Mesendoderm (in vitro differentiated cells): ENCODE measurements around the gene MAT1A.
"Not testable (repeated sequence)": the region's sequence is repeated elsewhere in the genome, so short reads cannot be mapped to it uniquely, and the experiment has no call there.

Experiments used
- DNase-seq: peaks from one replicate; pipeline ENCODE4 v3.0.0; 2013
- H2AK5ac ChIP-seq: 2 replicates; pipeline ENCODE4 v1.6.1; 2013; ENCODE audit warnings: low read length, inconsistent platforms
- H2BK120ac ChIP-seq: 2 replicates; pipeline ENCODE4 v1.6.1; 2013; ENCODE audit warnings: low read depth, mild to moderate bottlenecking, low read length, moderate library complexity, mixed read lengths
- H2BK15ac ChIP-seq: replicated peaks from 2 replicates; pipeline ENCODE4 v1.6.1; 2013; ENCODE audit warnings: low read depth, mild to moderate bottlenecking, moderate library complexity
- H2BK5ac ChIP-seq: 2 replicates; pipeline ENCODE4 v1.6.1; 2013; ENCODE audit warnings: low read length, inconsistent platforms
- H3K18ac ChIP-seq: 2 replicates; pipeline ENCODE4 v1.6.1; 2013; ENCODE audit warnings: mild to moderate bottlenecking, low read length, mixed read lengths
- H3K23ac ChIP-seq: one replicate; pipeline ENCODE4 v1.6.1; 2013; ENCODE audit warnings: low read length
- H3K27ac ChIP-seq: 2 replicates; pipeline ENCODE4 v1.5.1; 2013; ENCODE audit warnings: low read depth, mild to moderate bottlenecking, inconsistent platforms, low read length, moderate library complexity
- H3K27me3 ChIP-seq: 2 replicates; pipeline ENCODE4 v1.6.1; 2013; ENCODE audit warnings: low read length, control low read depth, mild to moderate bottlenecking, inconsistent platforms; ENCODE audit not compliant: insufficient read depth, poor library complexity
- H3K36me3 ChIP-seq: 2 replicates; pipeline ENCODE4 v1.6.1; 2013; ENCODE audit warnings: low read length, inconsistent platforms; ENCODE audit not compliant: control insufficient read depth, insufficient read depth
- H3K4ac ChIP-seq: one replicate; pipeline ENCODE4 v1.6.1; 2013; ENCODE audit warnings: low read depth, mild to moderate bottlenecking, low read length, moderate library complexity
- H3K4me1 ChIP-seq: 2 replicates; pipeline ENCODE4 v1.6.1; 2013; ENCODE audit warnings: low read depth, low read length, inconsistent platforms; ENCODE audit not compliant: control insufficient read depth
- H3K4me2 ChIP-seq: 2 replicates; pipeline ENCODE4 v1.6.1; 2013; ENCODE audit warnings: low read length
- H3K4me3 ChIP-seq: 2 replicates; pipeline ENCODE4 v1.5.1; 2013; ENCODE audit warnings: mild to moderate bottlenecking, low read length
- H3K56ac ChIP-seq: one replicate; pipeline ENCODE4 v1.6.1; 2013; ENCODE audit warnings: low read length
- H3K79me1 ChIP-seq: 2 replicates; pipeline ENCODE4 v1.6.1; 2013; ENCODE audit warnings: low read length, inconsistent platforms
- H3K79me2 ChIP-seq: 2 replicates; pipeline ENCODE4 v1.6.1; 2013; ENCODE audit warnings: mild to moderate bottlenecking, low read length; ENCODE audit not compliant: control insufficient read depth, insufficient read depth
- H3K9ac ChIP-seq: 2 replicates; pipeline ENCODE4 v1.6.1; 2013; ENCODE audit warnings: low read length, inconsistent platforms
- H4K5ac ChIP-seq: one replicate; pipeline ENCODE4 v1.6.1; 2013; ENCODE audit warnings: low read length
- H4K8ac ChIP-seq: one replicate; pipeline ENCODE4 v1.6.1; 2013; ENCODE audit warnings: low read depth, mild to moderate bottlenecking, control low read depth, low read length, moderate library complexity
- WGBS: extraction: QIAGEN DNeasy Blood & Tissue Kit; methylation state at CpG from one replicate; pipeline ENCODE4 v1.1.7; 2013; ENCODE audit warnings: low lambda C conversion rate, missing lambda C conversion rate; ENCODE audit not compliant: insufficient coverage; ENCODE audit errors: extremely low coverage; 5-methylcytosine and 5-hydroxymethylcytosine counted together

The MAT1A gene

GRCh38 chr10:80253963-80254271 is 35.5 kb downstream of the MAT1A start:
- H3K79me1 ChIP-seq, H3K4me2 ChIP-seq, H2AK5ac ChIP-seq, H3K4me3 ChIP-seq, H3K4me1 ChIP-seq, H3K23ac ChIP-seq, H4K5ac ChIP-seq, H3K9ac ChIP-seq, H3K18ac ChIP-seq, DNase-seq, H4K8ac ChIP-seq, H3K27me3 ChIP-seq, H2BK15ac ChIP-seq, H3K56ac ChIP-seq, H3K36me3 ChIP-seq, H2BK5ac ChIP-seq, H3K4ac ChIP-seq, H3K27ac ChIP-seq, H3K79me2 ChIP-seq, H2BK120ac ChIP-seq: not testable (repeated sequence)
- no CpG with 5 or more reads among the region's 1 CpG for WGBS

DNA sequence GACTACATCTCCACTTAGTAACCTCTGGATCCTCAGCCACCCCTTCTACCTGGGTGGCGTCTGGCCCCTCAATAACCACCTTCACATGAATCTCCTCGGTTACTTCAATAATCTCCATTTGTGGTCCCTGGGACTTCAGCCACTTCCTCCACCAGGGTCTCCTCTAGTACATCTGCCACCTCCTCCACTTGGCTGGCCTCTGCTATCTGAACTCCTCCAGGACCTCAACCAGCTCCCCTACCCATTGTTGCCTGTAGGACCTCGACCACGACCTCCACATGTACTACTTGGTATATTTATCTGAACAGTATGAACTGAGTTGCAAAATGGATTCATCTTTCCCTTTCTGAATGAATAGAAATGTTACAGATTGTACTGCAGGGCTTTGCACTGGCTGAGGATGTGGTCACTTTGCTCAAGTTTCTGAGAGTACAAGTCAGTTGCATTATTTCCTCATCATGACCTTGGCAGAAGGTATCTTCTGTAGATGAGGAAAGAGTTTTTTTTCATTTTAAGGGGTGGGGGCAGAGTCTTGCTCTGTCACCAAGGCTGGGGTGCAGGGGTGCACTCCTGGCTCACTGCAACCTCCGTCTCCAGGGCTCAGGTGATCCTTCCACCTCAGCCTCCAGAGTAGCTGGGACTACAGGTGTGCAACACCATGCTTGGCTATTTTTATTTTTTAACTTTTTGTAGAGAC is 36.0 kb downstream of the MAT1A start:
- no peak for DNase-seq
- Histone ChIP-seq H3K27ac (no peak overlapping the region), H2BK15ac (no peak overlapping the region), H4K8ac (no peak overlapping the region), H3K27me3 (no peaks in the 10 kb centered on the region), H3K18ac (no peak overlapping the region), H3K23ac (no peak overlapping the region), H3K4me1 (no peaks in the 10 kb centered on the region), H3K9ac (no peak overlapping the region), H3K56ac (no peak overlapping the region), H2AK5ac (no peak overlapping the region), H3K36me3 (no peaks in the 10 kb centered on the region), H2BK120ac (no peak overlapping the region), H3K4me3 (no peak overlapping the region), H3K79me2 (no peaks in the 10 kb centered on the region), H4K5ac (no peak overlapping the region), H3K4me2 (no peak overlapping the region), H2BK5ac (no peak overlapping the region), H3K79me1 (no peaks in the 10 kb centered on the region), H3K4ac (no peak overlapping the region)
- no CpG with 5 or more reads among the region's 5 CpGs for WGBS

DNA sequence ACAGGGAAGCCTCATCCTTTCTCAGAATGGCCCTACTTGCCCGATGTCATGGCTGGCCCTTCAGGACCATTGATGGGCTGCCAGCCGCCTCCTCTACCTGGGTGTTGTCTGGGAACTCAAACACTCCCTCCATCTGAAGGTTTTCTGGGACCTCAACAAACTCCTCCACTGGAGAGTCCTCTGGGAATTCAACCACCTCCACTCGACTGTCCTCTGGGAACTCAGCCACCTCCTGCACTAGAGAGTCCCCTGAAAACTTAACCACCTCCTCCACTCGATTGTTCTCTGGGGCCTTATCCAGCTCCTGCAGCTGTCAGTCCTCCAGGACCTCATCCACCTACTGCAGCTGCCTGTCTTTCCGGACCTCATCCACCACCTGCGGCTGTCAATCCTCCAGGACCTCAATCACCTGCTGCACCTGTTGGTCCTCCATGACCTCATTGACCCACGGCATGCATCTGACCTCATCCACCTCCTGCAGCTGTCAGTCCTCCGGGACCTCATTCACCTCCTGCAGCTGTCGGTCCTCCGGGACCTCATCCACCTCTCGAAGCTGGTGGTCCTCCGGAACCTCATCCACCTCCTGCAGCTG is 37.1 kb downstream of the MAT1A start:
- no peak for DNase-seq
- Histone ChIP-seq H3K18ac (no peak overlapping the region), H3K27me3 (no peaks in the 10 kb centered on the region), H3K36me3 (no peaks in the 10 kb centered on the region), H3K56ac (no peak overlapping the region), H4K8ac (no peak overlapping the region), H3K4me2 (no peak overlapping the region), H3K23ac (no peak overlapping the region), H2BK120ac (no peak overlapping the region), H3K4me1 (no peaks in the 10 kb centered on the region), H2BK15ac (no peak overlapping the region), H3K9ac (no peak overlapping the region), H2BK5ac (no peak overlapping the region), H2AK5ac (no peak overlapping the region), H3K4ac (no peak overlapping the region), H4K5ac (no peak overlapping the region), H3K79me1 (no peaks in the 10 kb centered on the region), H3K27ac (no peak overlapping the region), H3K4me3 (no peak overlapping the region), H3K79me2 (no peaks in the 10 kb centered on the region)
- WGBS, result no CpG with 5 or more reads among the region's 12 CpGs

DNA sequence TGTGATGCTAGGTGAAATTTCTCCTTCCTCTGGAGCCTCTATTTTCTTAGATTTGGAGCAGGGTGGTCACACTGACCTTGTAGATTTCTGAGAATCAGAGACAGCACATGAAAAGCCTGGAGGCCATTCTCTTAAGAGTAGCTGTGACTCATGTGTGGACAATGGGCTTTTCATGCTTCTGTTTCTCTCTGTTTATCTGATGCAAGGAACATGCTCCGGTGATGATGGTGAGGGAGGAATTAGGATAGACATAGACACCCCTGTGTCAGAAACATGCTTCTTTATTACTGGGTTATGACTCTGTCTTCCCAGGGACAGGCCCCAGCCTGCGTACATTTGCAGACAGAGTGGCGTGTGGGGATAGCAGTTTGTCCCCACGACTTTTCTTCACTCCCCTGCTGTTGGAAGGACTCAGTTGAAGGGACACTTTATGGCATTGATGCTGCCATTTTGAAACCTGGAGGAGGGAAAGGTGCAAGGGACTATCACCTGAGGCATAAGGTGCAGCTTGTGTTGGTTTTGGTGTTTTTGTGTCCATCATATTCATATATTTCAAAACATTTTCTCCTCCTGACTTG is 37.7 kb downstream of the MAT1A start:
- not testable (repeated sequence) for H2AK5ac ChIP-seq, H4K5ac ChIP-seq, H3K56ac ChIP-seq, H2BK5ac ChIP-seq, H3K4me2 ChIP-seq, H4K8ac ChIP-seq, H3K4ac ChIP-seq, H3K23ac ChIP-seq, H3K9ac ChIP-seq, H3K27ac ChIP-seq, H3K18ac ChIP-seq, H3K79me2 ChIP-seq, H3K4me1 ChIP-seq, H3K27me3 ChIP-seq, H2BK120ac ChIP-seq, H3K79me1 ChIP-seq, DNase-seq, H2BK15ac ChIP-seq, H3K4me3 ChIP-seq, H3K36me3 ChIP-seq
- WGBS, result no CpG with 5 or more reads among the region's 4 CpGs

DNA sequence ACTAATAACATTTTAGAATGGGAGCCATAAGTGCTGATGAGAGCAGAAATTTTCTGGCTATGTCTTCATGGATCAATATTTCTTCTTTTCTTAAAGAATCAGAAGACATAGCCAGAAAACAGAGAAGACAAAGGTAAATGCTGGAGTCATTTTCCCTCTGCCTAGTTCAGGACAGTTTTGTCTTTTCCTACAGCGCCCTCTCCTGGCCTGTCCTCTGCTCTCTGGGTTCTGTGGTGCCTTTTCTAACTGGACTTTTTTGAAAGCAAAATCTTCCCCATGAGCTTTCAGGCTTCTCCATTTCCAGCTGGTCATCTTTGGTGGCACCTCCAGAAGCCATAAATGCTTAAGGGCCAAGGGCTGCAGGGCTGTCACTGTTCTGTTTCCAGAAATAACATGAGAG is 39.1 kb downstream of the MAT1A start:
- not testable (repeated sequence) for H3K9ac ChIP-seq, H3K18ac ChIP-seq, H3K27me3 ChIP-seq, H3K79me1 ChIP-seq, H3K56ac ChIP-seq, H4K5ac ChIP-seq, H3K4ac ChIP-seq, H3K4me1 ChIP-seq, H3K27ac ChIP-seq, H3K4me3 ChIP-seq, H2BK15ac ChIP-seq, H3K79me2 ChIP-seq, H2BK5ac ChIP-seq, H4K8ac ChIP-seq, H3K23ac ChIP-seq, H3K4me2 ChIP-seq, DNase-seq, H2AK5ac ChIP-seq, H3K36me3 ChIP-seq, H2BK120ac ChIP-seq
- WGBS, result no CpG with 5 or more reads among the region's 1 CpG

DNA sequence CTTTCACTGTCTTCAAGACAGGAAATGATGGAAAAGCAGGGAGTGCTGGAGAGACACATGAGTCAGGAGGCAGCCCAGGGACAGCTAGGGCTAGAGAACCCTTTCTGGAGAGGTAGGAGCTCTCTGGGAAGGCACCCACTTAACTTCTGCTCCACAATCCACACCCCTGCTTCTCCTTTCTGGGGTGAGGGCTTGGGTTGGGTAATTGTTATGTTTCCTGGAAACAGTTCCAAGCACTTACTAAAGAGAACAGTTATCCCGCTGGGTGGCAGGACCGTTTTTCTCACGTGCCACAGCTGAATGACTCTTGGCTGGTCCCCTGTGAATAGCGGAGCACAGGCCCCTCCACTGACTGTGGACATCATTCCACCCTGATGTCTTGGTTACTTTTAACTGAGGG is 39.6 kb downstream of the MAT1A start:
- not testable (repeated sequence) for H4K5ac ChIP-seq, H3K36me3 ChIP-seq, H2BK120ac ChIP-seq, H4K8ac ChIP-seq, H3K4me2 ChIP-seq, H3K79me2 ChIP-seq, H3K27me3 ChIP-seq, H3K27ac ChIP-seq, H2BK15ac ChIP-seq, H3K9ac ChIP-seq, H3K4me3 ChIP-seq, H3K4ac ChIP-seq, H3K18ac ChIP-seq, H2BK5ac ChIP-seq, DNase-seq, H3K23ac ChIP-seq, H3K56ac ChIP-seq, H3K4me1 ChIP-seq, H2AK5ac ChIP-seq, H3K79me1 ChIP-seq
- WGBS, result no CpG with 5 or more reads among the region's 4 CpGs
